Progenitor cell of endocrine pancreas (in vitro differentiated cells): ENCODE results near the gene MYCL. TPM values are rescaled to one million over a fixed set of nuclear protein-coding genes. Genes with fewer than 3 reads are reported as not detected.

Experiments
- DNase-seq: peaks from one replicate; pipeline ENCODE4 v3.0.0; 2021; ENCODE audit warnings: low spot score; ENCODE audit not compliant: unreplicated experiment
- H3K27ac Mint-ChIP-seq: 2 replicates; pipeline ENCODE4 v1.8.0; 2021; ENCODE audit warnings: mild to moderate bottlenecking, moderate library complexity, mixed read lengths
- H3K27me3 Mint-ChIP-seq: 2 replicates; pipeline ENCODE4 v1.8.0; 2021; ENCODE audit warnings: mixed read lengths
- H3K36me3 Mint-ChIP-seq: 2 replicates; pipeline ENCODE4 v1.8.0; 2022; ENCODE audit warnings: mixed read lengths; ENCODE audit not compliant: insufficient read depth
- H3K4me1 Mint-ChIP-seq: 2 replicates; pipeline ENCODE4 v1.8.0; 2021; ENCODE audit warnings: low read depth, mixed read lengths
- H3K4me3 Mint-ChIP-seq: 2 replicates; pipeline ENCODE4 v1.8.0; 2021; ENCODE audit warnings: low read depth, mild to moderate bottlenecking, moderate library complexity, mixed read lengths
- H3K9me3 Mint-ChIP-seq: 2 replicates; pipeline ENCODE4 v1.8.0; 2021; ENCODE audit warnings: low read depth, mixed read lengths
- CTCF ChIP-seq: fragments of 200-600 bp; sonication (generic); IDR thresholded peaks from one replicate; pipeline ENCODE4 v1.5.0; 2021; ENCODE audit warnings: antibody characterized with exemption, mild to moderate bottlenecking; ENCODE audit not compliant: unreplicated experiment
- total RNA-seq: library from RNA; stranded (reverse); gene quantifications from 2 replicates; pipeline ENCODE4 v1.2.1, GENCODE V29; 2021

Gene MYCL
- total RNA-seq, 1 donor from 2014 or later = 21.3 TPM

GRCh38 chr1:39882152-39882551 is 19.6 kb downstream of the MYCL start:
- H3K4me3 Mint-ChIP-seq = peak overlapping the region; percentile 98
- H3K4me1 Mint-ChIP-seq = peaks cover 25% of the 10 kb centered on the region
- H3K36me3 Mint-ChIP-seq = peaks cover 2% of the 10 kb centered on the region
- no peaks in the 10 kb centered on the region for H3K27me3 Mint-ChIP-seq
- no peaks in the 10 kb centered on the region for H3K9me3 Mint-ChIP-seq
- no peak for TF ChIP-seq CTCF
- H3K27ac Mint-ChIP-seq = peak overlapping the region; percentile 97
- no peak for DNase-seq

GRCh38 chr1:39877980-39878956 is 23.4 kb downstream of the MYCL start:
- Mint-ChIP-seq H3K4me3 (no peak overlapping the region), H3K27me3 (no peaks in the 10 kb centered on the region), H3K27ac (peak overlapping the region; percentile 24), H3K4me1 (peaks cover 26% of the 10 kb centered on the region), H3K36me3 (peaks cover 6% of the 10 kb centered on the region), H3K9me3 (no peaks in the 10 kb centered on the region)
- DNase-seq = no peak
- no peak for TF ChIP-seq CTCF

- H3K9me3 Mint-ChIP-seq = no peaks in the 10 kb centered on the region
- H3K4me3 Mint-ChIP-seq = no peak overlapping the region
- no peak for TF ChIP-seq CTCF
- H3K4me1 Mint-ChIP-seq = peaks cover 20% of the 10 kb centered on the region
- H3K27ac Mint-ChIP-seq = no peak overlapping the region
- no peaks in the 10 kb centered on the region for H3K27me3 Mint-ChIP-seq
- H3K36me3 Mint-ChIP-seq = peaks cover 6% of the 10 kb centered on the region
- DNase-seq = no peak
Measured at GRCh38 chr1:39877231-39877778, 24.4 kb downstream of the MYCL start.

- Mint-ChIP-seq H3K9me3 (no peaks in the 10 kb centered on the region), H3K4me3 (no peak overlapping the region), H3K36me3 (peaks cover 10% of the 10 kb centered on the region), H3K27me3 (no peaks in the 10 kb centered on the region), H3K4me1 (peaks cover 9% of the 10 kb centered on the region), H3K27ac (no peak overlapping the region)
- no peak for DNase-seq
- no peak for TF ChIP-seq CTCF
Measured at GRCh38 chr1:39876144-39876543, 25.6 kb downstream of the MYCL start.

- no peak overlapping the region for H3K4me3 Mint-ChIP-seq
- peaks cover 2% of the 10 kb centered on the region for H3K4me1 Mint-ChIP-seq
- H3K36me3 Mint-ChIP-seq = peaks cover 31% of the 10 kb centered on the region
- H3K27ac Mint-ChIP-seq = no peak overlapping the region
- H3K9me3 Mint-ChIP-seq = no peaks in the 10 kb centered on the region
- no peak for DNase-seq
- no peaks in the 10 kb centered on the region for H3K27me3 Mint-ChIP-seq
- no peak for TF ChIP-seq CTCF
Measured at GRCh38 chr1:39872698-39873097, 29.0 kb downstream of the MYCL start.
